Keratinocyte (primary cell): Measurements from ENCODE around the gene DEGS2. TPM values are rescaled to one million over a fixed set of nuclear protein-coding genes. Genes with fewer than 3 reads are reported as not detected.

ENCODE experiments used
- DNase-seq: peaks from one replicate; pipeline ENCODE4 v3.0.0-alpha.2; 2011; ENCODE audit warnings: low read depth, missing footprints, low spot score
- FAIRE-seq: peaks from 2 replicates; lab custom pipeline; 2011; peaks lifted over from hg19 to GRCh38; lab: Jason Lieb, UNC
- H2AFZ ChIP-seq: 2 replicates; pipeline ENCODE4 v1.6.0; 2012; ENCODE audit warnings: low read length, control low read depth, inconsistent platforms; ENCODE audit not compliant: control insufficient read depth
- H3K27ac ChIP-seq: 2 replicates; pipeline ENCODE4 v1.5.1; 2011; ENCODE audit warnings: low read length; ENCODE audit not compliant: control insufficient read depth, insufficient read depth
- H3K27me3 ChIP-seq: 3 replicates; pipeline ENCODE4 v1.6.0; 2011; ENCODE audit warnings: low read length; ENCODE audit not compliant: control insufficient read depth, insufficient read depth; ENCODE audit errors: extremely low read depth
- H3K36me3 ChIP-seq, 2 experiments: 2 replicates in 1 of 2; 3 replicates in 1 of 2; pipeline ENCODE4 v1.5.1; 2011; ENCODE audit warnings: low read length in 2 of 2, mild to moderate bottlenecking in 1 of 2; ENCODE audit not compliant: control insufficient read depth in 2 of 2, insufficient read depth in 2 of 2; ENCODE audit errors: extremely low read depth in 1 of 2
- H3K4me1 ChIP-seq: 3 replicates; pipeline ENCODE4 v1.5.1; 2011; ENCODE audit warnings: low read length; ENCODE audit not compliant: control insufficient read depth, insufficient read depth; ENCODE audit errors: extremely low read depth
- H3K4me2 ChIP-seq: 3 replicates; pipeline ENCODE4 v1.6.0; 2011; ENCODE audit warnings: low read depth, low read length; ENCODE audit not compliant: control insufficient read depth, insufficient read depth; ENCODE audit errors: extremely low read depth
- H3K4me3 ChIP-seq, 3 experiments: fragments of 200-600 bp in 1 of 3; sonication (generic) in 1 of 3; 2 replicates in 2 of 3; 3 replicates in 1 of 3; pipeline ENCODE4 v1.5.1; 2011 to 2016; ENCODE audit warnings: low read length in 3 of 3, mild to moderate bottlenecking in 3 of 3, control low read depth in 2 of 3, inconsistent platforms in 1 of 3, low read depth in 1 of 3, mixed read lengths in 1 of 3, mixed run types in 1 of 3, moderate library complexity in 1 of 3; ENCODE audit not compliant: control insufficient read depth in 2 of 3, insufficient read depth in 2 of 3; ENCODE audit errors: extremely low read depth in 1 of 3
- H3K79me2 ChIP-seq: 2 replicates; pipeline ENCODE4 v1.6.0; 2012; ENCODE audit warnings: low read length; ENCODE audit not compliant: control insufficient read depth, insufficient read depth
- H3K9ac ChIP-seq: 3 replicates; pipeline ENCODE4 v1.6.0; 2011; ENCODE audit warnings: low read length; ENCODE audit not compliant: control insufficient read depth, insufficient read depth; ENCODE audit errors: extremely low read depth
- H3K9me1 ChIP-seq: 3 replicates; pipeline ENCODE4 v1.6.0; 2011; ENCODE audit warnings: low read length; ENCODE audit not compliant: control insufficient read depth, insufficient read depth; ENCODE audit errors: extremely low read depth
- H3K9me3 ChIP-seq: 2 replicates; pipeline ENCODE4 v1.5.1; 2012; ENCODE audit warnings: low read depth, low read length; ENCODE audit not compliant: control insufficient read depth
- H4K20me1 ChIP-seq: 3 replicates; pipeline ENCODE4 v1.6.0; 2011; ENCODE audit warnings: low read length; ENCODE audit not compliant: control insufficient read depth, insufficient read depth; ENCODE audit errors: extremely low read depth
- EZH2 ChIP-seq: IDR thresholded peaks from one replicate; pipeline ENCODE4 v1.6.1; 2012; ENCODE audit warnings: inconsistent platforms, mild to moderate bottlenecking, low read length, moderate library complexity
- dilution Hi-C: fragments of 300-500 bp; cut with MboI; formaldehyde crosslinking; loops from one replicate; pipeline ENCODE4 v1.7.0; 2020; ENCODE audit warnings: low sequenced_read_pairs; ENCODE audit not compliant: extremely low pct_ligation_motif_present
- polyA plus RNA-seq, 5 experiments: library from polyadenylated mRNA; depleted of rRNA in 3 of 5; stranded (reverse) in 3 of 5; stranded (forward) in 1 of 5; unstranded in 1 of 5; fragments of >200 nt; gene quantifications; 1 replicate in 1 of 5; 2 replicates in 3 of 5; 3 replicates in 1 of 5; pipeline versions ENCODE4 v1.2.1 to v1.2.3, GENCODE V29; 2011 to 2012; ENCODE audit warnings: missing spikeins in 2 of 5, low read depth in 1 of 5, low replicate concordance in 1 of 5
- TF ChIP-seq, protein P1 (sequence below), 3 experiments: IDR thresholded peaks in 1 of 3; conservative IDR thresholded peaks in 1 of 3; optimal IDR thresholded peaks in 1 of 3; 2 replicates in 2 of 3; 3 replicates in 1 of 3; pipeline versions ENCODE3 to v1.5.1; 2011; ENCODE audit warnings: low read length in 3 of 3, mild to moderate bottlenecking in 3 of 3, moderate library complexity in 2 of 3, control low read depth in 1 of 3, inconsistent platforms in 1 of 3; ENCODE audit not compliant: insufficient read depth in 2 of 3; ENCODE audit errors: extremely low read depth in 1 of 3

Gene DEGS2
- polyA plus RNA-seq, 1 donor (not counting 4 experiments of a cell fraction or from before 2014, with no cell fraction given), result 0.46 TPM

DNA sequence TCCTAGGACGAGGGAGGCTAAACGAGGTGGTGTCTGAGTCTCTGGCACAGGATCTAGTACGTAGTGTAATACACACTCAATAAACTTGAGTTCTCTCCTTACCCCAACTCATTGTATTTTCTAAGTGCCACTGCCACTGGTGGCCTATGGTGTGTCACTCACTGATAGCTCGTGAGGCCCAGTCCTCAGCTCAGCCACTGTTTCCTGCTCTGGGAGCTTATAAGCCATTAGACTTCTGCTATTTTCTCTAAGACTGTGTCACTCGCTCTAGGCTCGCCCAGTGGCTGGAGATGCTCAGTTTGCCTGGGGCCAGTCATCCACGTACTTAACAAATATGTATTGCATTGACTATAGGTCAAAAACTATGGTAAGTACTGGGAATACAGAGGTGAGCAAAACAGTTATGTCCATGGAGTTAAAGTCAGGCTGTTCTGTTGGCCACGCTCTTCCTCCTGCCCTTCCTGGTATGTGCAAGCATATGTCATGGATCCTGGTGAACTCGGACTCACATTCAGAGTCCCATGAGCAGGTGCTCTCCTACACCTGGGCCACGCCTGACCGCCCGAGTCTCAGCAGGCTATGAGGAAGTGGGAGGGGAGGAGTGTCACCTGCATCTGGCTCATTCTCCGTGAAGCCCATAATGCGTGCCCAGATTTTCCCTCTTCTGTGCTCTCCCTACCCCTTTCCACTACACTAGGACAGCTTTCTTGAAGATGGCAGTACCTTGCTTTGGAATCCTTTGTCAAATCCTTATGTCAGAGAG is 41.6 kb downstream of the DEGS2 start:
- FAIRE-seq (no peak), DNase-seq (no peak)
- no peak overlapping the region for H3K9ac ChIP-seq
- no peaks in the 10 kb centered on the region for H3K79me2 ChIP-seq
- no peaks in the 10 kb centered on the region for H3K9me3 ChIP-seq
- no peaks in the 10 kb centered on the region for H3K36me3 ChIP-seq
- H3K4me3 ChIP-seq, result no peak overlapping the region
- H3K9me1 ChIP-seq, result no peaks in the 10 kb centered on the region
- H4K20me1 ChIP-seq, result no peaks in the 10 kb centered on the region
- no peaks in the 10 kb centered on the region for H3K27me3 ChIP-seq
- no peaks in the 10 kb centered on the region for H3K4me1 ChIP-seq
- no peak overlapping the region for H3K4me2 ChIP-seq
- dilution Hi-C loops, result no loop called here
- TF ChIP-seq EZH2, result no peak
- TF ChIP-seq, protein P1, sequence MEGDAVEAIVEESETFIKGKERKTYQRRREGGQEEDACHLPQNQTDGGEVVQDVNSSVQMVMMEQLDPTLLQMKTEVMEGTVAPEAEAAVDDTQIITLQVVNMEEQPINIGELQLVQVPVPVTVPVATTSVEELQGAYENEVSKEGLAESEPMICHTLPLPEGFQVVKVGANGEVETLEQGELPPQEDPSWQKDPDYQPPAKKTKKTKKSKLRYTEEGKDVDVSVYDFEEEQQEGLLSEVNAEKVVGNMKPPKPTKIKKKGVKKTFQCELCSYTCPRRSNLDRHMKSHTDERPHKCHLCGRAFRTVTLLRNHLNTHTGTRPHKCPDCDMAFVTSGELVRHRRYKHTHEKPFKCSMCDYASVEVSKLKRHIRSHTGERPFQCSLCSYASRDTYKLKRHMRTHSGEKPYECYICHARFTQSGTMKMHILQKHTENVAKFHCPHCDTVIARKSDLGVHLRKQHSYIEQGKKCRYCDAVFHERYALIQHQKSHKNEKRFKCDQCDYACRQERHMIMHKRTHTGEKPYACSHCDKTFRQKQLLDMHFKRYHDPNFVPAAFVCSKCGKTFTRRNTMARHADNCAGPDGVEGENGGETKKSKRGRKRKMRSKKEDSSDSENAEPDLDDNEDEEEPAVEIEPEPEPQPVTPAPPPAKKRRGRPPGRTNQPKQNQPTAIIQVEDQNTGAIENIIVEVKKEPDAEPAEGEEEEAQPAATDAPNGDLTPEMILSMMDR (optimal IDR thresholded peaks at IDR 0.05 in 1 of 3, IDR thresholded peaks at IDR 0.05 in 1 of 3, conservative IDR thresholded peaks at IDR 0.05 in 1 of 3; ENCODE audit: extremely low read depth in 1 of 3, insufficient read depth in 2 of 3, low read length in 3 of 3), result no peak
- no peak overlapping the region for H3K27ac ChIP-seq
- no peak overlapping the region for H2AFZ ChIP-seq

DNA sequence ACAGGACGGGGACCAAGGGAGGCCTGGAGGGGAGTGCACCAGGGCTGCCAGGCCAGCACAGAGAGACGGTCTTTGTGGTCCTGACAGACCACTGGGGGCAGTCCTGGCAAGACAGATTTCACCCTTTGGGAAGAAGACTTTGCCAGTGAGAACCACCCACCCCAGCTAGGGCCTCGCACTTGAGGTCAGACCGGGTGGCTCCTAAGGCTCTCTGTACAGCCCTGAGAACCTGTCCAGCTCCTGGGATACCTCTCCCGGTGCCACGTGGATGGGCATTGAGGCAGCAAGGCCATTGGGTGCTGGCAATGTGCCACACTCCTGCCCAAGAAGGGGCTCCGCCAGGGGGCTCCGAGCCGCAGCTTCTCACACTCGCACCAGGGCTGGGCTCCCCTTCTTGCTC is 42.4 kb downstream of the DEGS2 start:
- no peak overlapping the region for H3K9ac ChIP-seq
- H3K27ac ChIP-seq, result no peak overlapping the region
- no peaks in the 10 kb centered on the region for H3K9me3 ChIP-seq
- no peaks in the 10 kb centered on the region for H3K36me3 ChIP-seq
- H3K4me1 ChIP-seq, result no peaks in the 10 kb centered on the region
- no peak overlapping the region for H3K4me2 ChIP-seq
- no peaks in the 10 kb centered on the region for H4K20me1 ChIP-seq
- TF ChIP-seq, protein P1 (optimal IDR thresholded peaks at IDR 0.05 in 1 of 3, IDR thresholded peaks at IDR 0.05 in 1 of 3, conservative IDR thresholded peaks at IDR 0.05 in 1 of 3; ENCODE audit: extremely low read depth in 1 of 3, insufficient read depth in 2 of 3, low read length in 3 of 3), result no peak
- TF ChIP-seq EZH2, result no peak
- no peaks in the 10 kb centered on the region for H3K9me1 ChIP-seq
- no peaks in the 10 kb centered on the region for H3K79me2 ChIP-seq
- dilution Hi-C loops, result no loop called here
- H3K4me3 ChIP-seq, result no peak overlapping the region
- FAIRE-seq (no peak), DNase-seq (no peak)
- H2AFZ ChIP-seq, result no peak overlapping the region
- H3K27me3 ChIP-seq, result no peaks in the 10 kb centered on the region
